Activated effector memory CD4-positive, alpha-beta T cell treated with anti-CD3 and anti-CD28 coated beads, Interleukin-2, amount 50 U/mL, for 16 hours (primary cell): ENCODE results near the gene DNAJB12.
"Not testable (repeated sequence)": the region's sequence is repeated elsewhere in the genome, so short reads cannot be mapped to it uniquely, and the experiment has no call there.

Experiments
- DNase-seq: peaks from one replicate; pipeline ENCODE4 v3.0.0-alpha.2; 2020

DNAJB12 gene

GRCh38 chr10:72353028-72353964 lies 1.4 kb downstream of the DNAJB12 start:
- no peak for DNase-seq

GRCh38 chr10:72351479-72351878 lies 3.2 kb downstream of the DNAJB12 start:
- no peak for DNase-seq

GRCh38 chr10:72349438-72349837 lies 5.3 kb downstream of the DNAJB12 start:
- DNase-seq, result no peak

GRCh38 chr10:72348282-72348681 lies 6.4 kb downstream of the DNAJB12 start:
- DNase-seq, result no peak

- not testable (repeated sequence) for DNase-seq
Measured at GRCh38 chr10:72346117-72346516, 8.6 kb downstream of the DNAJB12 start.

- DNase-seq, result peak; percentile 67
Measured at GRCh38 chr10:72344932-72345331, 9.8 kb downstream of the DNAJB12 start.

- DNase-seq, result no peak
Measured at GRCh38 chr10:72342911-72343310, 11.8 kb downstream of the DNAJB12 start.

- peak; percentile 91 for DNase-seq
Measured at GRCh38 chr10:72340510-72341261, 14.0 kb downstream of the DNAJB12 start.

- no peak for DNase-seq
Measured at GRCh38 chr10:72338180-72338579, 16.5 kb downstream of the DNAJB12 start.

- DNase-seq, result no peak
Measured at GRCh38 chr10:72337722-72338121, 17.0 kb downstream of the DNAJB12 start.

- DNase-seq, result peak; percentile 90
Measured at GRCh38 chr10:72337039-72337629, 17.6 kb downstream of the DNAJB12 start.

- no peak for DNase-seq
Measured at GRCh38 chr10:72336259-72337038, 18.3 kb downstream of the DNAJB12 start.

GRCh38 chr10:72335394-72336258 lies 19.1 kb downstream of the DNAJB12 start:
- peak; percentile 77 for DNase-seq

- DNase-seq, result peak; percentile 91
Measured at GRCh38 chr10:72334825-72335393, 19.8 kb downstream of the DNAJB12 start.

- DNase-seq, result no peak
Measured at GRCh38 chr10:72334196-72334824, 20.4 kb downstream of the DNAJB12 start.

GRCh38 chr10:72333112-72334015 lies 21.4 kb downstream of the DNAJB12 start:
- DNase-seq, result no peak

GRCh38 chr10:72332423-72333111 lies 22.2 kb downstream of the DNAJB12 start:
- no peak for DNase-seq

- peak; percentile 94 for DNase-seq
Measured at GRCh38 chr10:72331575-72332422, 22.9 kb downstream of the DNAJB12 start.
